IgD-negative memory B cell (primary cell): ENCODE results near the gene GPC6. TPM values are rescaled to one million over a fixed set of nuclear protein-coding genes. Genes with fewer than 3 reads are reported as not detected.

ENCODE experiments used
- H3K27ac Mint-ChIP-seq, 3 donors: one replicate each; pipeline ENCODE4 v1.8.0; 2020 to 2022; ENCODE audit warnings: mild to moderate bottlenecking in 3 of 3, mixed read lengths in 3 of 3, moderate library complexity in 1 of 3
- H3K27me3 Mint-ChIP-seq: one replicate; pipeline ENCODE4 v1.8.0; 2021; ENCODE audit warnings: mixed read lengths
- H3K36me3 Mint-ChIP-seq: one replicate; pipeline ENCODE4 v1.8.0; 2020; ENCODE audit warnings: mild to moderate bottlenecking, mixed read lengths
- H3K4me1 Mint-ChIP-seq, 3 donors: one replicate each; pipeline ENCODE4 v1.8.0; 2020 to 2022; ENCODE audit warnings: mixed read lengths in 3 of 3, mild to moderate bottlenecking in 1 of 3
- H3K4me3 Mint-ChIP-seq, 4 donors: one replicate each; pipeline ENCODE4 v1.8.0; 2020 to 2022; ENCODE audit warnings: mild to moderate bottlenecking in 4 of 4, mixed read lengths in 4 of 4, moderate library complexity in 3 of 4
- H3K9me3 Mint-ChIP-seq, 3 donors: one replicate each; pipeline ENCODE4 v1.8.0; 2020 to 2021; ENCODE audit warnings: mixed read lengths in 3 of 3, mild to moderate bottlenecking in 1 of 3
- polyA plus RNA-seq: library from polyadenylated mRNA; unstranded; fragments of 300-500 nt; fragmentation: Illumina TruSeq; gene quantifications from one replicate; pipeline ENCODE4 v1.2.3, GENCODE V29; 2021

Gene GPC6
- polyA plus RNA-seq, 1 donor from 2014 or later, result not detected

- Mint-ChIP-seq H3K4me3 (no peak overlapping the region), H3K27ac (no peak overlapping the region), H3K36me3 (no peaks in the 10 kb centered on the region), H3K27me3 (no peaks in the 10 kb centered on the region), H3K9me3 (no peaks in the 10 kb centered on the region), H3K4me1 (peaks cover 0 to 12% (median 2%) of the 10 kb centered on the region in 3 donors)
These were observed 1007.2 kb downstream of the GPC6 start for GRCh38 chr13:94233837-94234236.

DNA sequence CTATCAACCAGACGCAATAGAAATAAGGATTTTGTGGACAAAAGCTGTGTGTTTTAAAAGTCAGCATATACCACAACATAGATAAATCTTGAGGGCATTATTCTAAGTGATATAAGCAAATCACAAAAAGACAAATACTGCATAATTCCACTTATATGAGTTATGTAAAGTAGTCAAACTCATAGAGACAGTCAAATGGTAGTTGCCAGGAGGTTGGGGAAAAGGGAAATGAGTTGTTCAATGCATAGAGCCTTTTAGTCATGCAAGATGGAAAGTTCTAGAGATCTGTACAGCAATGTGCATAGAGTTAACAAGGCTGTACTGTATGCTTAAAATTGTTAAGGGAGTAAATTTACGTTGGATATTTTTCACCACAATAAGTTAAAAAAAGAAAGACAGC, 1008.1 kb downstream of the GPC6 start:
- Mint-ChIP-seq H3K36me3 (no peaks in the 10 kb centered on the region), H3K9me3 (no peaks in the 10 kb centered on the region), H3K4me1 (peaks cover 0 to 15% (median 2%) of the 10 kb centered on the region in 3 donors), H3K27ac (no peak overlapping the region), H3K4me3 (no peak overlapping the region), H3K27me3 (no peaks in the 10 kb centered on the region)

DNA sequence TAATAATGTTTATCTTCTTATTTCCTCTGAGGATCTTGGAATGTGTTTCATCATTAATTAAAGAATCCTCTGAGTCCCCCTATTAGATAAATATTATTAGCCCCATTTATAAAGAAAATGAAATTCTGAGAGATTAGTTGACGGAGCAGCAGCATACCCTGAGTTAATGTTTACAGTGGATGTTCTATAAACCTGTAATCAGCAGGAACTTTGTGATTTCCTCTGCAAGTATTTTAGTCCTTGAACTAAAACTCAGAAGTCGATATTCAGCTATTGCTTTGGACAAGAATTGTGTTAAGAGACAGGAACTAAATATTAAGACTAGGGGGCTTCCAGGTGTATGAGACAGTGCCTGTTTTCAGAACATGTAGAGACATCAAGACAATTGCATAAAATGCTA, 1009.5 kb downstream of the GPC6 start:
- H3K4me3 Mint-ChIP-seq, result no peak overlapping the region
- peaks cover 0 to 2% (median 0%) of the 10 kb centered on the region in 3 donors for H3K9me3 Mint-ChIP-seq
- peaks cover 3% of the 10 kb centered on the region for H3K27me3 Mint-ChIP-seq
- no peak overlapping the region for H3K27ac Mint-ChIP-seq
- H3K36me3 Mint-ChIP-seq, result no peaks in the 10 kb centered on the region
- H3K4me1 Mint-ChIP-seq, result peaks cover 0 to 15% (median 2%) of the 10 kb centered on the region in 3 donors

DNA sequence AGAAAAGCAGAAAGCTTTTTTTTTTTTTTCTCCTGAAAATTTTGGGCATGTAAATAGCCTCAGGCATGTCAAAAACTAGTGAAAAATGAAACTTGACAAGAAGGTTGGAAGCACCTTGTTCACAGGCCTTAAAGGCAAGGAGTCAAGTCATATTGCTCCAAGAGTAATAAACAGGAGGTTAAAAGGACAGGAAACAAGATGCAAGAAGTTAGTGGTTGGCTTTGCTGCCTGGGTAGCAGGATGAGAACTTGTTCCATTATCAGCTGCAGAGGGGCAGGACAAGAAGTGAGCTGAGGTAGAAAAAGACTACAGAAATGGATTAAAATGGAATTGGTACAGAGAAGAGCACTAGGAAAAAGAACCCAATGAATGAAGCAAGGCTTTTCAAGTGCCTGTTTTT, 1010.3 kb downstream of the GPC6 start:
- no peak overlapping the region for H3K27ac Mint-ChIP-seq
- peaks cover 3% of the 10 kb centered on the region for H3K27me3 Mint-ChIP-seq
- H3K9me3 Mint-ChIP-seq, result peaks cover 0 to 2% (median 0%) of the 10 kb centered on the region in 3 donors
- H3K4me1 Mint-ChIP-seq, result peaks cover 0 to 15% (median 2%) of the 10 kb centered on the region in 3 donors
- no peak overlapping the region for H3K4me3 Mint-ChIP-seq
- no peaks in the 10 kb centered on the region for H3K36me3 Mint-ChIP-seq

DNA sequence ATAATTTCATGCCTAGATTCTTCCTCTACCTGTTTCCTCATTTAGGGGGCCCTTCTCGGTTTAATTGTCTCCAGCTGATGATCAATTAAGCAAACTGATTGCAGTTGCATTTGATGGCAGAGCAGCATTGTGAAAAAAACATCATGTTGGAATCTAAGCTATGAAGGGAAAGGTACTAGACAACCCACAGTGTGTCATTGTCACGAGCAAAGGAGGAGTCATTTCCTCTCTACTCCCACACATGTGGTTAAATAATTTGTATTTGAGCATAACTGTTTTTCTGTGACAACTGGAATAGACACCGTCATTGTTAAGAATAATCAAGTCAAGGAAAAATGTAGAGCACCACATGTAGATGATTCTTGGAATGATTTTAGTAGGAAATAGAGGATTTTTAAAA, 1012.5 kb downstream of the GPC6 start:
- Mint-ChIP-seq H3K36me3 (no peaks in the 10 kb centered on the region), H3K27me3 (peaks cover 3% of the 10 kb centered on the region), H3K4me1 (peaks cover 0 to 15% (median 2%) of the 10 kb centered on the region in 3 donors), H3K9me3 (peaks cover 0 to 2% (median 0%) of the 10 kb centered on the region in 3 donors), H3K4me3 (no peak overlapping the region), H3K27ac (no peak overlapping the region)

DNA sequence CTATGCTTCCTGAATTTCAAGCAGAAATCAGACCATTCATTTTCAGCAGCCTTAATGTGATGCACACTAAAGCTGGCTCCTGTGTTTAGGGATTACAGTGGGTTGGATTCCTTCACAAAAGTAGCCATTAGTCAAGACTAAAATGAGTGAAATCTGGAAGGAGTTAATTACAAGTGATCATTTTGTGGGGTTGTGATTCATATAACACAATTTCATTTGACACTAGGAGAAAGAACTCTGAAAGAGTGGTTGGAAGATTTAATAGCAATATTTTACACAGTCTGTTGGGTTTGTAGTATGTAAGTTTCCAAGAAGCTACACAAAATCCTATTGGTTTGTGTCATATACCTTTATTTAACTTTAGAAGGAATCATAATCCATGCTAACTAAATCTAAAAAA, 1015.9 kb downstream of the GPC6 start:
- Mint-ChIP-seq H3K4me1 (peaks cover 0 to 6% (median 0%) of the 10 kb centered on the region in 3 donors), H3K9me3 (peaks cover 0 to 2% (median 2%) of the 10 kb centered on the region in 3 donors), H3K27me3 (peaks cover 3% of the 10 kb centered on the region), H3K36me3 (no peaks in the 10 kb centered on the region), H3K4me3 (no peak overlapping the region), H3K27ac (no peak overlapping the region)

- H3K36me3 Mint-ChIP-seq, result no peaks in the 10 kb centered on the region
- peaks cover 3% of the 10 kb centered on the region for H3K27me3 Mint-ChIP-seq
- H3K9me3 Mint-ChIP-seq, result peaks cover 0 to 2% (median 2%) of the 10 kb centered on the region in 3 donors
- no peak overlapping the region for H3K27ac Mint-ChIP-seq
- no peak overlapping the region for H3K4me3 Mint-ChIP-seq
- H3K4me1 Mint-ChIP-seq, result peaks cover 0 to 5% (median 0%) of the 10 kb centered on the region in 3 donors
These were observed 1016.9 kb downstream of the GPC6 start for GRCh38 chr13:94243551-94243950.

- Mint-ChIP-seq H3K27me3 (no peaks in the 10 kb centered on the region), H3K9me3 (peaks cover 0 to 4% (median 0%) of the 10 kb centered on the region in 3 donors), H3K36me3 (peaks cover 2% of the 10 kb centered on the region), H3K4me1 (no peaks in the 10 kb centered on the region), H3K27ac (no peak overlapping the region), H3K4me3 (no peak overlapping the region)
These were observed 1019.9 kb downstream of the GPC6 start for GRCh38 chr13:94246495-94246894.

DNA sequence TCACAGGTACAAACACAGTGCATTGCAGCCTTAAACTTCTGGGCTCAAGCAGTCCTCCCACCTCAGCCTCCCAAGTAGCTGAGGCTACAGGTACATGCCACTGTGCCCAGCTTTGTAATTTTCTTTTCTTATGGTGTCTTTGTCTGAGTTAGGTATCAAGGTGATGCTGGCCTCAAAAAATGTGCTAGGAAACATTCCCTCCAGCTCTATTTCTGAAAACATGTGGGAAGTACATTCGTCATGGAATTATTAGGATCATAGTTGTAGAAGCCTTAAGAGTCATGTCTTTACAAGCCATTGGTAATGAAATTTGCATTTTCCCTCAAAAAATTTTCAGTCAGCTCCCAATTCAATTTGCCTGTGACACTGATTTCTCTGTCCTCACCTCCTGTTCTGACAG, 1021.3 kb downstream of the GPC6 start:
- Mint-ChIP-seq H3K36me3 (peaks cover 2% of the 10 kb centered on the region), H3K9me3 (peaks cover 0 to 4% (median 0%) of the 10 kb centered on the region in 3 donors), H3K4me1 (no peaks in the 10 kb centered on the region), H3K4me3 (no peak overlapping the region), H3K27me3 (no peaks in the 10 kb centered on the region), H3K27ac (no peak overlapping the region)

- no peaks in the 10 kb centered on the region for H3K27me3 Mint-ChIP-seq
- no peak overlapping the region for H3K27ac Mint-ChIP-seq
- H3K9me3 Mint-ChIP-seq, result peaks cover 0 to 4% (median 0%) of the 10 kb centered on the region in 3 donors
- no peak overlapping the region for H3K4me3 Mint-ChIP-seq
- H3K4me1 Mint-ChIP-seq, result no peaks in the 10 kb centered on the region
- peaks cover 2% of the 10 kb centered on the region for H3K36me3 Mint-ChIP-seq
These were observed 1022.0 kb downstream of the GPC6 start for GRCh38 chr13:94248454-94249228.

- H3K27me3 Mint-ChIP-seq, result no peaks in the 10 kb centered on the region
- H3K27ac Mint-ChIP-seq, result no peak overlapping the region
- H3K4me3 Mint-ChIP-seq, result no peak overlapping the region
- peaks cover 2% of the 10 kb centered on the region for H3K36me3 Mint-ChIP-seq
- H3K9me3 Mint-ChIP-seq, result peaks cover 0 to 4% (median 0%) of the 10 kb centered on the region in 3 donors
- H3K4me1 Mint-ChIP-seq, result no peaks in the 10 kb centered on the region
These were observed 1022.9 kb downstream of the GPC6 start for GRCh38 chr13:94249512-94249911.

- Mint-ChIP-seq H3K36me3 (peaks cover 2% of the 10 kb centered on the region), H3K27me3 (no peaks in the 10 kb centered on the region)
These were observed 1025.4 kb downstream of the GPC6 start for GRCh38 chr13:94251831-94252608.

GRCh38 chr13:94254737-94255136, 1028.1 kb downstream of the GPC6 start:
- Mint-ChIP-seq H3K4me1 (no peaks in the 10 kb centered on the region), H3K27me3 (no peaks in the 10 kb centered on the region), H3K36me3 (no peaks in the 10 kb centered on the region), H3K4me3 (no peak overlapping the region), H3K27ac (no peak overlapping the region), H3K9me3 (peaks cover 0 to 2% (median 0%) of the 10 kb centered on the region in 3 donors)

More at GRCh38 chr13:94251831-94252608, 1025.4 kb downstream of the GPC6 start:
- H3K4me3 Mint-ChIP-seq, result no peak overlapping the region
- H3K4me1 Mint-ChIP-seq, result no peaks in the 10 kb centered on the region
- H3K9me3 Mint-ChIP-seq, result peaks cover 0 to 2% (median 0%) of the 10 kb centered on the region in 3 donors
- no peak overlapping the region for H3K27ac Mint-ChIP-seq

- H3K9me3 Mint-ChIP-seq, result no peaks in the 10 kb centered on the region
- H3K27ac Mint-ChIP-seq, result no peak overlapping the region
- peaks cover 0 to 2% (median 1%) of the 10 kb centered on the region in 3 donors for H3K4me1 Mint-ChIP-seq
- no peaks in the 10 kb centered on the region for H3K36me3 Mint-ChIP-seq
- H3K27me3 Mint-ChIP-seq, result no peaks in the 10 kb centered on the region
- H3K4me3 Mint-ChIP-seq, result no peak overlapping the region
These were observed 1030.1 kb downstream of the GPC6 start for GRCh38 chr13:94256721-94257120.

DNA sequence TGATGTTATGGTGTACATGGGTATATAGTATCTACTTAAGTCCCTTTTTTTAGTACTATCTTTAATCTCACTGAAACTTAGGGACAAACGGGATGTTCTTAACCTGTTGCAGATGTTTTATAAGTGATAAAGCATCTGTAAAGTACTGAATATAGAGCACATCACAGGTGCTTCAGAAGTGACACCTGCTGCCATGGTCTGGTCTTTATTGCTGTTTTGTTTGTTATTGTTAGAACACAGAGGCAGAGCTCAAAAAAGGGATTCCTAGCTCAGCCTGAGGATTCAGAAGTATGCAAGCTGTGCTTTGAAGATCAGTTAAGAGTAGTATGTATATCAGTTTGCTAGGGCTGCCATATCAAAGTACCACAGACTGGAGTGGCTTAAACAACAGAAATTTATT, 1033.4 kb downstream of the GPC6 start:
- Mint-ChIP-seq H3K36me3 (no peaks in the 10 kb centered on the region), H3K27ac (no peak overlapping the region), H3K9me3 (no peaks in the 10 kb centered on the region), H3K4me1 (peaks cover 0 to 2% (median 1%) of the 10 kb centered on the region in 3 donors), H3K27me3 (no peaks in the 10 kb centered on the region), H3K4me3 (no peak overlapping the region)
